K562 (cell line): ENCODE results near the gene EPB41L3. TPM values are rescaled to one million over a fixed set of nuclear protein-coding genes. Genes with fewer than 3 reads are reported as not detected.

Source experiments
- ATAC-seq: fragments of 200-7000 bp; cut with Tn5 transposase; 3 replicates; pipeline ENCODE4 v1.9.1; 2020; ENCODE audit warnings: moderate library complexity
- BruUV-seq: library from RNA; stranded (reverse); fragments of 400-500 nt; replicated peaks from 2 replicates; lab custom pipeline; 2021; lab: Mats Ljungman, UMichigan
- CTCF ChIA-PET: fragments of 300-600 bp; formaldehyde crosslinking; extraction: SDS; loops from one replicate; lab custom pipeline; 2021; ENCODE audit warnings: low intra/inter-chr PET ratio; lab: Yijun Ruan, JAX
- POLR2A ChIA-PET: fragments of 300-600, 350-650 bp; sonication (Branson Sonifier 250); formaldehyde crosslinking; extraction: SDS; loops from one replicate; lab custom pipeline; 2021; ENCODE audit warnings: antibody characterized with exemption, inconsistent platforms; lab: Yijun Ruan, JAX
- DNase-seq, 4 experiments: peaks; one replicate each; pipeline versions ENCODE4 v3.0.0 to v3.0.0-alpha.2; 2011 to 2018; ENCODE audit warnings: low spot score in 3 of 4, mixed read lengths in 3 of 4; ENCODE audit errors: extremely low read depth in 1 of 4
- FAIRE-seq: peaks from 2 replicates; lab custom pipeline; 2011; peaks lifted over from hg19 to GRCh38; lab: Jason Lieb, UNC
- H2AFZ ChIP-seq: 2 replicates; pipeline ENCODE4 v1.6.0; 2011; ENCODE audit warnings: low read depth, low read length, control low read depth, inconsistent platforms
- H3K27ac ChIP-seq: fragments of 200-600 bp; 3 replicates; pipeline ENCODE4 v1.8.0; 2011; ENCODE audit warnings: low read depth, mild to moderate bottlenecking, control low read depth, inconsistent platforms, low read length, moderate library complexity, mixed read lengths; ENCODE audit errors: extremely low read depth
- H3K27me3 ChIP-seq, 2 experiments: fragments of 300-600 bp in 1 of 2; 2 replicates in 1 of 2; 3 replicates in 1 of 2; pipeline versions ENCODE4 v1.6.0 to v1.8.0; 2011; ENCODE audit warnings: inconsistent platforms in 2 of 2, low read length in 2 of 2, mild to moderate bottlenecking in 1 of 2, mixed read lengths in 1 of 2, moderate library complexity in 1 of 2; ENCODE audit not compliant: control insufficient read depth in 2 of 2, insufficient read depth in 2 of 2
- H3K36me3 ChIP-seq: fragments of 300-600 bp; 3 replicates; pipeline ENCODE4 v1.8.0; 2011; ENCODE audit warnings: mild to moderate bottlenecking, low read length, inconsistent platforms; ENCODE audit not compliant: control insufficient read depth, insufficient read depth
- H3K4me1 ChIP-seq, 2 experiments: fragments of 200-600 bp in 1 of 2; replicated peaks in 1 of 2; 2 replicates in 1 of 2; 3 replicates in 1 of 2; pipeline versions ENCODE4 v1.5.1 to v1.8.0; 2011; ENCODE audit warnings: inconsistent platforms in 2 of 2, low read length in 2 of 2, mild to moderate bottlenecking in 1 of 2, mixed read lengths in 1 of 2, moderate library complexity in 1 of 2; ENCODE audit not compliant: control insufficient read depth in 2 of 2, insufficient read depth in 2 of 2
- H3K4me2 ChIP-seq: 2 replicates; pipeline ENCODE4 v1.6.1; 2011; ENCODE audit warnings: low read length, control low read depth, inconsistent platforms, mixed read lengths; ENCODE audit not compliant: insufficient read depth
- H3K4me3 ChIP-seq: fragments of 200-600 bp; sonication (generic), shearing (Covaris generic); 2 replicates; pipeline ENCODE4 v1.5.1; 2016; ENCODE audit warnings: control low read depth, inconsistent platforms
- H3K79me2 ChIP-seq: fragments of 200-600 bp; 3 replicates; pipeline ENCODE4 v1.8.0; 2011; ENCODE audit warnings: low read length, inconsistent platforms; ENCODE audit not compliant: control insufficient read depth, insufficient read depth
- H3K9ac ChIP-seq, 2 experiments: 2 replicates each; pipeline versions ENCODE4 v1.6.0 to v1.6.1; 2011; ENCODE audit warnings: low read depth in 2 of 2, low read length in 2 of 2, control low read depth in 1 of 2, inconsistent platforms in 1 of 2, mild to moderate bottlenecking in 1 of 2, mixed read lengths in 1 of 2; ENCODE audit not compliant: insufficient read depth in 1 of 2
- H3K9me1 ChIP-seq: one replicate; pipeline ENCODE4 v1.6.0; 2011; ENCODE audit warnings: inconsistent platforms, mild to moderate bottlenecking, low read length, moderate library complexity; ENCODE audit not compliant: control insufficient read depth, insufficient read depth
- H3K9me3 ChIP-seq: replicated peaks from 2 replicates; pipeline ENCODE4 v1.5.1; 2011; ENCODE audit warnings: low read depth, low read length, inconsistent platforms; ENCODE audit not compliant: control insufficient read depth, insufficient read depth
- H4K20me1 ChIP-seq: replicated peaks from 2 replicates; pipeline ENCODE4 v1.6.1; 2011; ENCODE audit warnings: low read length, inconsistent platforms, mixed read lengths; ENCODE audit not compliant: control insufficient read depth, insufficient read depth
- ATF4 ChIP-seq: fragments of 450-650 bp; formaldehyde crosslinking; IDR thresholded peaks from 2 replicates; pipeline ENCODE4 v1.4.0; 2022; ENCODE audit warnings: mild to moderate bottlenecking, moderate library complexity
- BRF1 ChIP-seq: IDR thresholded peaks from 3 replicates; pipeline ENCODE4 v1.6.1; 2011; ENCODE audit warnings: borderline replicate concordance, mild to moderate bottlenecking; ENCODE audit not compliant: insufficient read length; ENCODE audit errors: extremely low read depth
- CBFA2T2 ChIP-seq: fragments of 450-650 bp; conservative IDR thresholded peaks from 2 replicates; pipeline ENCODE4 v1.6.1; 2017; ENCODE audit warnings: mild to moderate bottlenecking
- FOXK1 ChIP-seq: sonication (generic); formaldehyde crosslinking; IDR thresholded peaks from 2 replicates; pipeline ENCODE4 v1.8.0; 2022; ENCODE audit warnings: missing genetic modification reagents, mild to moderate bottlenecking, borderline replicate concordance
- MTA1 ChIP-seq: fragments of 450-650 bp; IDR thresholded peaks from 2 replicates; pipeline ENCODE4 v1.6.1; 2017; ENCODE audit warnings: borderline replicate concordance
- TEAD1 ChIP-seq, 2 experiments: fragments of 450-650 bp in 1 of 2; sonication (generic) in 1 of 2; formaldehyde crosslinking; IDR thresholded peaks; 2 replicates each; pipeline versions ENCODE4 v1.4.0 to v1.8.0; 2020 to 2022; ENCODE audit warnings: mild to moderate bottlenecking in 2 of 2, missing genetic modification reagents in 1 of 2
- WHSC1 ChIP-seq: IDR thresholded peaks from one replicate; pipeline ENCODE4 v1.6.1; 2012; ENCODE audit warnings: low read length, control low read depth, inconsistent platforms
- ZFP36 ChIP-seq: fragments of 150-350 bp; IDR thresholded peaks from 2 replicates; pipeline ENCODE4 v1.6.1; 2018; ENCODE audit warnings: low read length, low read depth; ENCODE audit not compliant: partially characterized antibody
- ZNF318 ChIP-seq, 2 experiments: fragments of 450-650 bp; IDR thresholded peaks; 2 replicates each; pipeline ENCODE4 v1.6.1; 2016; ENCODE audit warnings: mild to moderate bottlenecking in 2 of 2, borderline replicate concordance in 1 of 2, low read depth in 1 of 2, moderate library complexity in 1 of 2
- ZNF354B ChIP-seq: fragments of 250-450 bp; sonication (Bioruptor Pico); IDR thresholded peaks from 2 replicates; pipeline ENCODE4 v1.4.0; 2020
- ZNF384 ChIP-seq: IDR thresholded peaks from 2 replicates; pipeline ENCODE4 v1.6.1; 2012; ENCODE audit warnings: low read depth, low read length, improper control_type of control experiment
- whole genome bisulfite sequencing: fragments of 100-300 bp; shearing (Covaris generic); methylation state at CpG from one replicate; pipeline ENCODE4 v1.1.6; 2016; ENCODE audit warnings: low coverage, mixed read lengths; ENCODE audit not compliant: insufficient coverage; ENCODE audit errors: missing lambda C conversion rate; 5-methylcytosine and 5-hydroxymethylcytosine counted together
- in situ Hi-C: fragments of 300-500 bp; cut with MboI; formaldehyde crosslinking; loops from 4 replicates; pipeline ENCODE4 v1.15.0; 2018; ENCODE audit warnings: inconsistent platforms, mixed read lengths
- intact Hi-C: fragments of 100-400 bp; cut with micrococcal nuclease; formaldehyde crosslinking; loops from 2 replicates; pipeline ENCODE4 v1.14.2; 2022
- polyA plus RNA-seq, 8 experiments: library from polyadenylated mRNA; depleted of rRNA in 4 of 8; stranded (reverse) in 5 of 8; unstranded in 3 of 8; fragments of >200 nt; fragmentation: Nextera tagmentation in 2 of 8; fragmentation: Illumina TruSeq in 1 of 8; extraction: Ambion mirVana in 2 of 8; extraction: Trizol in 1 of 8; gene quantifications; 2 replicates each; pipeline versions ENCODE4 v1.2.1 to v1.2.3, GENCODE V29; 2011 to 2014; ENCODE audit warnings: inconsistent platforms in 1 of 8, missing spikeins in 1 of 8
- total RNA-seq, 7 experiments: library from RNA; depleted of rRNA in 6 of 7; stranded (reverse); fragments of >200 nt in 6 of 7; fragmentation: Illumina TruSeq in 2 of 7; extraction: Trizol in 2 of 7; gene quantifications; 2 replicates each; pipeline versions ENCODE4 v1.2.1 to v1.2.3, GENCODE V29; 2011 to 2021; ENCODE audit warnings: low replicate concordance in 1 of 7

The EPB41L3 gene
- total and polyA plus RNA-seq, 9 of the 15 experiments (the other 6 are each of a cell fraction or from before 2014, with no cell fraction given) = 0.44 to 0.49 TPM; not detected in 7

GRCh38 chr18:5537860-5538259, 5.9 kb downstream of the EPB41L3 start:
- no peak overlapping the region for H3K4me2 ChIP-seq
- WGBS = 2% methylated on average over 2 of the region's 2 CpGs
- H3K36me3 ChIP-seq = no peaks in the 10 kb centered on the region
- no peaks in the 10 kb centered on the region for H4K20me1 ChIP-seq
- DNase-seq (no peak), FAIRE-seq (no peak), ATAC-seq (no peak)
- no peak overlapping the region for H3K27ac ChIP-seq
- intact Hi-C loops (no loop called here), in situ Hi-C loops (no loop called here)
- H2AFZ ChIP-seq = no peak overlapping the region
- no peaks in the 10 kb centered on the region for H3K9me1 ChIP-seq
- no peak overlapping the region for H3K9ac ChIP-seq
- POLR2A ChIA-PET = no interaction called here
- H3K79me2 ChIP-seq = no peaks in the 10 kb centered on the region
- BruUV-seq = no TSS peak
- H3K9me3 ChIP-seq = no peaks in the 10 kb centered on the region; the same call in 1 of the 2 replicates
- CTCF ChIA-PET = no interaction called here
- no peak overlapping the region for H3K4me3 ChIP-seq
- H3K4me1 ChIP-seq = no peaks in the 10 kb centered on the region; a peak in 1 of 5 replicates
- no peaks in the 10 kb centered on the region for H3K27me3 ChIP-seq
- TF ChIP-seq ZNF318 (IDR thresholded peaks at IDR 0.05; ENCODE audit: borderline replicate concordance in 1 of 2, low read depth in 1 of 2) (no peak), WHSC1 (no peak), CBFA2T2 (no peak), ZNF354B (CRISPR knock-in tag) (no peak), ZFP36 (no peak), FOXK1 (CRISPR knock-in tag) (no peak), MTA1 (no peak), TEAD1 (CRISPR knock-in tag; IDR thresholded peaks at IDR 0.05) (no peak), ZNF384 (no peak), BRF1 (no peak), ATF4 (CRISPR knock-in tag) (no peak)
